Prostate gland (tissue), 2 donors: ENCODE measurements around the gene TOR3A.
"Not testable (repeated sequence)": the region's sequence is repeated elsewhere in the genome, so short reads cannot be mapped to it uniquely, and the experiment has no call there.

Source experiments
- POLR2A ChIP-seq: fragments of 450-650 bp; IDR thresholded peaks from one replicate; pipeline ENCODE4 v1.6.1; 2016; ENCODE audit warnings: antibody characterized with exemption, mild to moderate bottlenecking
- POLR2AphosphoS5 ChIP-seq: sonication (generic); formaldehyde crosslinking; IDR thresholded peaks from one replicate; pipeline ENCODE4 v1.6.1; 2017; ENCODE audit warnings: antibody characterized with exemption
- TF ChIP-seq, protein P1 (sequence below), 4 experiments: fragments of 200-600 bp in 2 of 4; fragments of 450-650 bp in 2 of 4; sonication (generic) in 2 of 4; IDR thresholded peaks; 1 replicate in 3 of 4; 2 replicates in 1 of 4; pipeline ENCODE4 v1.5.1; 2016 to 2019; ENCODE audit warnings: antibody characterized with exemption in 4 of 4, mild to moderate bottlenecking in 2 of 4, moderate library complexity in 2 of 4

DNA sequence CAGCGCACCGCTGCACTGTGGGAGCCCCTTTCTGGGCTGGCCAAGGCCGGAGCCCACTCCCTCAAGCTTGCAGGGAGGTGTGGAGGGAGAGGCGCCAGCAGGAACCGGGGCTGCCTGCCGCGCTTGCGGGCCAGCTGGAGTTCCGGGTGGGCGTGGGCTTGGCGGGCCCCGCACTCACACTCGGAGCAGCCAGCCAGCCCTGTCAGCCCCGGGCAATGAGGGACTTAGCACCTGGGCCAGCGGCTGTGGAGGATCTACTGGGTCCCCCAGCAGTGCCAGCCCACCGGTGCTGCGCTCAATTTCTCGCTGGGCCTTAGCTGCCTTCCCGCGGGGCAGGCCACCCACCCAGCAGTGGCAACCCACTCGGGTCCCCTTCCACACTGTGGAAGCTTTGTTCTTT is 56.9 kb downstream of the TOR3A start:
- TF ChIP-seq, protein P1, sequence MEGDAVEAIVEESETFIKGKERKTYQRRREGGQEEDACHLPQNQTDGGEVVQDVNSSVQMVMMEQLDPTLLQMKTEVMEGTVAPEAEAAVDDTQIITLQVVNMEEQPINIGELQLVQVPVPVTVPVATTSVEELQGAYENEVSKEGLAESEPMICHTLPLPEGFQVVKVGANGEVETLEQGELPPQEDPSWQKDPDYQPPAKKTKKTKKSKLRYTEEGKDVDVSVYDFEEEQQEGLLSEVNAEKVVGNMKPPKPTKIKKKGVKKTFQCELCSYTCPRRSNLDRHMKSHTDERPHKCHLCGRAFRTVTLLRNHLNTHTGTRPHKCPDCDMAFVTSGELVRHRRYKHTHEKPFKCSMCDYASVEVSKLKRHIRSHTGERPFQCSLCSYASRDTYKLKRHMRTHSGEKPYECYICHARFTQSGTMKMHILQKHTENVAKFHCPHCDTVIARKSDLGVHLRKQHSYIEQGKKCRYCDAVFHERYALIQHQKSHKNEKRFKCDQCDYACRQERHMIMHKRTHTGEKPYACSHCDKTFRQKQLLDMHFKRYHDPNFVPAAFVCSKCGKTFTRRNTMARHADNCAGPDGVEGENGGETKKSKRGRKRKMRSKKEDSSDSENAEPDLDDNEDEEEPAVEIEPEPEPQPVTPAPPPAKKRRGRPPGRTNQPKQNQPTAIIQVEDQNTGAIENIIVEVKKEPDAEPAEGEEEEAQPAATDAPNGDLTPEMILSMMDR (IDR thresholded peaks at IDR 0.05), result not testable (repeated sequence)
- not testable (repeated sequence) for TF ChIP-seq POLR2AphosphoS5, POLR2A
